Stomach smooth muscle (tissue), 2 donors: ENCODE measurements around the gene HSPA1L.

Experiments
- H3K27ac ChIP-seq: one replicate; pipeline ENCODE4 v1.7.0; 2013; ENCODE audit warnings: mild to moderate bottlenecking, low read length, inconsistent platforms
- H3K27me3 ChIP-seq, 2 donors: one replicate each; pipeline ENCODE4 v1.7.0; 2013; ENCODE audit warnings: low read length in 2 of 2; ENCODE audit not compliant: insufficient read depth in 2 of 2, control insufficient read depth in 1 of 2
- H3K36me3 ChIP-seq, 2 donors: one replicate each; pipeline ENCODE4 v1.7.0; 2013; ENCODE audit warnings: low read length in 2 of 2; ENCODE audit not compliant: control insufficient read depth in 2 of 2, insufficient read depth in 2 of 2
- H3K4me1 ChIP-seq: one replicate; pipeline ENCODE4 v1.7.0; 2013; ENCODE audit warnings: low read length; ENCODE audit not compliant: control insufficient read depth, insufficient read depth
- H3K4me3 ChIP-seq, 2 donors: one replicate each; pipeline ENCODE4 v1.7.0; 2013; ENCODE audit warnings: low read length in 2 of 2
- H3K9ac ChIP-seq, 2 donors: one replicate each; pipeline ENCODE4 v1.7.0; 2013; ENCODE audit warnings: low read length in 2 of 2, mild to moderate bottlenecking in 1 of 2
- H3K9me3 ChIP-seq, 2 donors: one replicate each; pipeline ENCODE4 v1.7.0; 2013; ENCODE audit warnings: low read length in 2 of 2; ENCODE audit not compliant: control insufficient read depth in 2 of 2
- donor health status: healthy.
- donor health status: Pancreatic carcinoma.

HSPA1L gene

DNA sequence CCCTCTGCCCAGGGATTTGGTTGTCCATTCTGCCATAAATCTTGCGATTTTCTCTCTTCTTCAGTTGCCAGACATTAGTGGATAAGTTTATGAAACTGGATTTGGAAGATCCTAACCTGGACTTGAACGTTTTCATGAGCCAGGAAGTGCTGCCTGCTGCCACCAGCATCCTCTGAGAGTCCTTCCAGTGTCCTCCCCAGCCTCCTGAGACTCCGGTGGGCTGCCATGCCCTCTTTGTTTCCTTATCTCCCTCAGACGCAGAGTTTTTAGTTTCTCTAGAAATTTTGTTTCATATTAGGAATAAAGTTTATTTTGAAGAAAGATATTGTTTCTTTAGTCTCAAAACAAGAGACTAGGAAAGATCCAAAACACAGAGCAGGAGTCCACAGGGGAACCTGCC, 52.7 kb downstream of the HSPA1L start, which contains the start of gene SAPCD1:
Gene SAPCD1, plus strand, starts transcription at position 301 of the 400 bp plus-strand sequence. CDS start 399 bp downstream, outside the sequence.
- H3K4me1 ChIP-seq, result peaks cover 6% of the 10 kb centered on the region
- peaks cover 0 to 4% of the 10 kb centered on the region in 2 donors for H3K36me3 ChIP-seq
- H3K9me3 ChIP-seq, result no peaks in the 10 kb centered on the region
- H3K9ac ChIP-seq, result no peak within 1 kb of the TSS
- no peak within 1 kb of the TSS for H3K4me3 ChIP-seq
- H3K27ac ChIP-seq, result no peak within 1 kb of the TSS
- H3K27me3 ChIP-seq, result peaks cover 3 to 9% of the 10 kb centered on the region in 2 donors

DNA sequence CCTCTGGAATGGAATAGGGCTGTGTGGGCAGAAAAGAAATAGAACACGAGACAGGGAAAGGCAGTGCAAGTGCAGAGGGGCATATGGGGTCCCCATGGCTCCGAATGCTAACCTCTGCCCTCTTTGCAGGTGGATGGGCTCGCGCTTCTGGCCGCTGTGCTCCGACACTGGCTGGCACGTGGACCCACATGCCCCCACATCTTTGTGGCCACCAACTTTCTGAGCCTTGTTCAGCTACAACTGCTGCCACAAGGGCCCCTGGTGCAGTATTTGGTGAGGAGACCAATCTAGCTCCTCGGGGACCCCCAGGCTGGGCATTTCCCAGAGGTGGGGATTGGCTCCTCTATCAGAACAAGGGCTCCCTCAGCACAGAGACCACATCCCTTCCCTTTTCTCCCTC, 53.7 kb downstream of the HSPA1L start:
- Histone ChIP-seq H3K27ac (no peak overlapping the region), H3K4me1 (peaks cover 4% of the 10 kb centered on the region), H3K9me3 (no peaks in the 10 kb centered on the region), H3K9ac (no peak overlapping the region), H3K27me3 (peaks cover 0 to 5% of the 10 kb centered on the region in 2 donors), H3K4me3 (no peak overlapping the region), H3K36me3 (peaks cover 0 to 4% of the 10 kb centered on the region in 2 donors)

DNA sequence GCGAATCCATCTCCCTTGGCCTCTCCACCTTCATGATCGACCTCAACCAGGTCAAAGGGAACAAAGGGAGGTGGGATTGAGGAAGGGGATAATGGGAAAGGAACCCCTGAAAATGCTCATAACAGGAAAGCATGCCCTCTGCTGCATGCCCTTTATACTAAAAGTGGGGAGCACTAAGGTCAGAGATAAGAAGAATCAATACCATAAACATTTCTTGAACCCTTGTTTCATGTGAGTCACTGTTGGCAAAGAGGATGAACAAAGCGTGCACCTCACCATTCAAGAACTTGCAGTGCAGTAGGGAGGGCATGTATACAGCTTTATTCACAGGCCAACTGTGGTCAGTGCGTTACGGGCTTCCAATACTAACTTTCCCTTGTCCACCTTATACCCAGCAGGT, 54.3 kb downstream of the HSPA1L start:
- Histone ChIP-seq H3K27me3 (peaks cover 0 to under 1% of the 10 kb centered on the region in 2 donors), H3K4me1 (no peaks in the 10 kb centered on the region), H3K27ac (no peak overlapping the region), H3K4me3 (no peak overlapping the region), H3K9ac (no peak overlapping the region), H3K9me3 (no peaks in the 10 kb centered on the region), H3K36me3 (peaks cover 0 to 4% of the 10 kb centered on the region in 2 donors)
